Neural crest cell (in vitro differentiated cells): ENCODE data around the gene CAPN8. TPM values are rescaled to one million over a fixed set of nuclear protein-coding genes. Genes with fewer than 3 reads are reported as not detected.

Experiments
- DNase-seq: peaks from one replicate; pipeline ENCODE4 v3.0.0; 2021; ENCODE audit warnings: low read depth, mixed read lengths, low spot score
- H3K27ac Mint-ChIP-seq: one replicate; pipeline ENCODE4 v1.8.0; 2021; ENCODE audit warnings: mild to moderate bottlenecking, mixed read lengths; ENCODE audit not compliant: unreplicated experiment
- H3K27me3 Mint-ChIP-seq: 2 replicates; pipeline ENCODE4 v1.8.0; 2021; ENCODE audit warnings: low read depth, mild to moderate bottlenecking, mixed read lengths
- H3K36me3 Mint-ChIP-seq: 2 replicates; pipeline ENCODE4 v1.8.0; 2021; ENCODE audit warnings: low read depth, mild to moderate bottlenecking, mixed read lengths
- H3K4me1 Mint-ChIP-seq: 2 replicates; pipeline ENCODE4 v1.8.0; 2021; ENCODE audit warnings: mixed read lengths
- H3K4me3 Mint-ChIP-seq: one replicate; pipeline ENCODE4 v1.8.0; 2021; ENCODE audit warnings: mild to moderate bottlenecking, mixed read lengths
- H3K9me3 Mint-ChIP-seq: 2 replicates; pipeline ENCODE4 v1.8.0; 2021; ENCODE audit warnings: mixed read lengths
- total RNA-seq: library from RNA; stranded (reverse); gene quantifications from 2 replicates; pipeline ENCODE4 v1.2.1, GENCODE V29; 2021
- TF ChIP-seq, protein P1 (sequence below): fragments of 200-600 bp; sonication (generic); conservative IDR thresholded peaks from 2 replicates; pipeline ENCODE4 v1.5.0; 2021; ENCODE audit warnings: antibody characterized with exemption, mild to moderate bottlenecking

The CAPN8 gene
- total RNA-seq, 1 donor from 2014 or later = not detected

DNA sequence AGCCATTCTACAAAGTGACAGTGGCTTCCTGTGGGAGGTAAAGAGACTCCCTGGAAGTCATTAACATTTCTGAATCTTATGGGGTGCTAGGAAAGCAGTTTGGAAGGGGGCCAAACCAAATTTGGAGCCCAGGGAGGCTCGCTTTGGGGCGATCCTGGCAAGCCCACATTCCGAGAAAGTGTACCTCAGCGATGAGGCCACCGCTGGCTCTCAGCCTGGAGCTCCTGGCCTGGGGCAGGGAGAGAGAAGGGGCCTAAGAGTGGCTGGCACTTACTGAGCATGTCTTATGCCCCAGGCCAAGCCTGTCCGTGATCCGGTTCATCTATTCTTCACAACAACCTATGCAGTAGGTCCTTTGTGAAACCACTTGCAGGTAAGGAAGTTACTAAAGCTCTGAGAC is 173.5 kb downstream of the CAPN8 start:
- H3K4me1 Mint-ChIP-seq = no peaks in the 10 kb centered on the region
- peaks cover 10% of the 10 kb centered on the region for H3K27me3 Mint-ChIP-seq
- H3K27ac Mint-ChIP-seq = no peak overlapping the region
- no peaks in the 10 kb centered on the region for H3K36me3 Mint-ChIP-seq
- no peaks in the 10 kb centered on the region for H3K9me3 Mint-ChIP-seq
- H3K4me3 Mint-ChIP-seq = no peak overlapping the region
- TF ChIP-seq, protein P1, sequence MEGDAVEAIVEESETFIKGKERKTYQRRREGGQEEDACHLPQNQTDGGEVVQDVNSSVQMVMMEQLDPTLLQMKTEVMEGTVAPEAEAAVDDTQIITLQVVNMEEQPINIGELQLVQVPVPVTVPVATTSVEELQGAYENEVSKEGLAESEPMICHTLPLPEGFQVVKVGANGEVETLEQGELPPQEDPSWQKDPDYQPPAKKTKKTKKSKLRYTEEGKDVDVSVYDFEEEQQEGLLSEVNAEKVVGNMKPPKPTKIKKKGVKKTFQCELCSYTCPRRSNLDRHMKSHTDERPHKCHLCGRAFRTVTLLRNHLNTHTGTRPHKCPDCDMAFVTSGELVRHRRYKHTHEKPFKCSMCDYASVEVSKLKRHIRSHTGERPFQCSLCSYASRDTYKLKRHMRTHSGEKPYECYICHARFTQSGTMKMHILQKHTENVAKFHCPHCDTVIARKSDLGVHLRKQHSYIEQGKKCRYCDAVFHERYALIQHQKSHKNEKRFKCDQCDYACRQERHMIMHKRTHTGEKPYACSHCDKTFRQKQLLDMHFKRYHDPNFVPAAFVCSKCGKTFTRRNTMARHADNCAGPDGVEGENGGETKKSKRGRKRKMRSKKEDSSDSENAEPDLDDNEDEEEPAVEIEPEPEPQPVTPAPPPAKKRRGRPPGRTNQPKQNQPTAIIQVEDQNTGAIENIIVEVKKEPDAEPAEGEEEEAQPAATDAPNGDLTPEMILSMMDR = no peak
- DNase-seq = no peak

Other genes starting within 250 kb of the CAPN8 start
- 95.0 and 98.6 TPM in 2 replicates for gene CAPN2, start 46.8 kb upstream of the CAPN8 start, total RNA-seq
- gene TP53BP2, start 180.2 kb upstream of the CAPN8 start, total RNA-seq = 61.5 and 72.4 TPM in 2 replicates